Muscle of back (tissue), 11 donors: Measurements from ENCODE around the gene COL20A1. TPM values are rescaled to one million over a fixed set of nuclear protein-coding genes. Genes with fewer than 3 reads are reported as not detected.

Experiments
- DNase-seq, 3 donors: peaks; one replicate each; pipeline versions ENCODE4 v3.0.0 to v3.0.0-alpha.2; 2013
- polyA plus RNA-seq, 10 donors: library from polyadenylated mRNA; unstranded; fragments of 120-200 nt; gene quantifications; one replicate each; pipeline ENCODE4 v1.2.1, GENCODE V29; 2013; ENCODE audit not compliant: insufficient read length in 10 of 10

COL20A1 gene
- polyA plus RNA-seq, 10 donors = 4.2 to 17.0 (median 8.0) TPM

GRCh38 chr20:63360850-63361518 is 68.0 kb downstream of the COL20A1 start, which contains the start of gene CHRNA4:
TSS of gene CHRNA4 (minus strand) at chr20:63361349. CDS start at chr20:63361165, 184 bp downstream.
- peak in 1 of 3 donors; percentile 49 for DNase-seq

GRCh38 chr20:63361519-63362435 is 68.8 kb downstream of the COL20A1 start:
- peak in 1 of 3 donors; percentile 24 for DNase-seq

- no peak for DNase-seq
Measured at GRCh38 chr20:63362436-63363009, 69.5 kb downstream of the COL20A1 start.

GRCh38 chr20:63363013-63363957 is 70.3 kb downstream of the COL20A1 start:
- no peak for DNase-seq

GRCh38 chr20:63363981-63364561 is 71.1 kb downstream of the COL20A1 start:
- no peak for DNase-seq

- DNase-seq = no peak
Measured at GRCh38 chr20:63364801-63365585, 72.0 kb downstream of the COL20A1 start.

- no peak for DNase-seq
Measured at GRCh38 chr20:63365601-63366389, 72.8 kb downstream of the COL20A1 start.

GRCh38 chr20:63366390-63367365 is 73.7 kb downstream of the COL20A1 start:
- no peak for DNase-seq

- no peak for DNase-seq
Measured at GRCh38 chr20:63367446-63368055, 74.6 kb downstream of the COL20A1 start.

GRCh38 chr20:63368151-63368550 is 75.2 kb downstream of the COL20A1 start:
- DNase-seq = no peak

- DNase-seq = no peak
Measured at GRCh38 chr20:63369024-63369530, 76.1 kb downstream of the COL20A1 start.

GRCh38 chr20:63369724-63370617 is 77.0 kb downstream of the COL20A1 start:
- no peak for DNase-seq

- no peak for DNase-seq
Measured at GRCh38 chr20:63370618-63371187, 77.7 kb downstream of the COL20A1 start.

- DNase-seq = no peak
Measured at GRCh38 chr20:63371291-63371865, 78.4 kb downstream of the COL20A1 start.
